B cell (primary cell): Measurements from ENCODE around the gene TULP3. TPM values are rescaled to one million over a fixed set of nuclear protein-coding genes. Genes with fewer than 3 reads are reported as not detected.

ENCODE experiments used
- ATAC-seq: fragments of 200-7000 bp; cut with Tn5 transposase; one replicate; pipeline ENCODE4 v1.10.0; 2021; ENCODE audit warnings: low read depth, mild to moderate bottlenecking, moderate number of reproducible peaks, moderate library complexity
- CTCF ChIA-PET: fragments of 350-600 bp; sonication (Branson Sonifier 250); formaldehyde crosslinking; loops from one replicate; lab custom pipeline; 2021; ENCODE audit warnings: antibody characterized with exemption, inconsistent platforms; lab: Charles Lee
- POLR2A ChIA-PET: fragments of 350-600 bp; sonication (Branson Sonifier 250); formaldehyde crosslinking; loops from one replicate; lab custom pipeline; 2021; ENCODE audit warnings: antibody characterized with exemption; lab: Charles Lee
- DNase-seq: peaks from one replicate; pipeline ENCODE4 v3.0.0; 2013
- H2AFZ ChIP-seq: 2 replicates; pipeline ENCODE4 v1.6.1; 2012; ENCODE audit warnings: mild to moderate bottlenecking, low read depth, low read length; ENCODE audit not compliant: insufficient read depth, poor library complexity, severe bottlenecking
- H3K27ac ChIP-seq, 2 donors: 1 replicate in 1 of 2; 2 replicates in 1 of 2; pipeline ENCODE4 v1.5.1; 2012 to 2013; ENCODE audit warnings: low read length in 2 of 2, mild to moderate bottlenecking in 2 of 2, moderate library complexity in 1 of 2
- H3K27me3 ChIP-seq, 4 experiments: fragments of 200-600 bp in 1 of 4; sonication (generic) in 1 of 4; replicated peaks in 1 of 4; 1 replicate in 2 of 4; 2 replicates in 2 of 4; pipeline versions ENCODE4 v1.6.1 to v1.7.0; 2013 to 2016; ENCODE audit warnings: low read length in 3 of 4, mild to moderate bottlenecking in 2 of 4, mixed read lengths in 1 of 4, moderate library complexity in 1 of 4; ENCODE audit not compliant: insufficient read depth in 4 of 4, control insufficient read depth in 3 of 4; ENCODE audit errors: control extremely low read depth in 1 of 4
- H3K36me3 ChIP-seq, 2 experiments: replicated peaks in 1 of 2; 1 replicate in 1 of 2; 2 replicates in 1 of 2; pipeline versions ENCODE4 v1.6.1 to v1.7.1; 2013; ENCODE audit warnings: low read length in 1 of 2; ENCODE audit not compliant: insufficient read depth in 2 of 2, control insufficient read depth in 1 of 2; ENCODE audit errors: control extremely low read depth in 1 of 2, extremely low read depth in 1 of 2
- H3K4me1 ChIP-seq, 2 donors: fragments of 200-600 bp in 1 of 2; sonication (generic) in 1 of 2; 1 replicate in 1 of 2; 2 replicates in 1 of 2; pipeline versions ENCODE4 v1.5.1 to v1.6.1; 2013 to 2017; ENCODE audit warnings: low read length in 2 of 2; ENCODE audit not compliant: control insufficient read depth in 2 of 2, insufficient read depth in 2 of 2
- H3K4me2 ChIP-seq: replicated peaks from 2 replicates; pipeline ENCODE3; 2012; ENCODE audit warnings: mild to moderate bottlenecking, low read depth, low read length; ENCODE audit not compliant: poor library complexity, severe bottlenecking
- H3K4me3 ChIP-seq, 5 experiments: fragments of 200-600 bp in 1 of 5; sonication (generic) in 1 of 5; 1 replicate in 3 of 5; 2 replicates in 2 of 5; pipeline versions ENCODE4 v1.5.1 to v1.7.0; 2011 to 2016; ENCODE audit warnings: low read length in 4 of 5, mild to moderate bottlenecking in 4 of 5, low read depth in 2 of 5, control low read depth in 1 of 5, moderate library complexity in 1 of 5; ENCODE audit not compliant: insufficient read depth in 1 of 5; ENCODE audit errors: control extremely low read depth in 1 of 5, extremely low read depth in 1 of 5
- H3K79me2 ChIP-seq: fragments of 200-600 bp; sonication (generic); one replicate; pipeline ENCODE4 v1.6.0; 2016; ENCODE audit warnings: low read length; ENCODE audit not compliant: control insufficient read depth, insufficient read depth
- H3K9ac ChIP-seq: fragments of 200-600 bp; sonication (generic); 2 replicates; pipeline ENCODE4 v1.6.1; 2017; ENCODE audit warnings: mild to moderate bottlenecking, low read length, moderate library complexity
- H3K9me3 ChIP-seq, 3 donors: one replicate each; pipeline versions ENCODE4 v1.6.1 to v1.7.1; 2013; ENCODE audit warnings: low read length in 2 of 3; ENCODE audit not compliant: control insufficient read depth in 2 of 3, insufficient read depth in 1 of 3; ENCODE audit errors: control extremely low read depth in 1 of 3
- H4K20me1 ChIP-seq: 2 replicates; pipeline ENCODE4 v1.6.0; 2012; ENCODE audit warnings: mild to moderate bottlenecking, low read length; ENCODE audit not compliant: insufficient read depth, control insufficient read depth, poor library complexity, severe bottlenecking
- H3K27ac Mint-ChIP-seq: one replicate; pipeline ENCODE4 v1.8.0; 2021; ENCODE audit warnings: mixed read lengths
- H3K27me3 Mint-ChIP-seq: one replicate; pipeline ENCODE4 v1.8.0; 2021; ENCODE audit warnings: mixed read lengths
- H3K4me1 Mint-ChIP-seq: one replicate; pipeline ENCODE4 v1.8.0; 2021; ENCODE audit warnings: mixed read lengths
- H3K4me3 Mint-ChIP-seq: one replicate; pipeline ENCODE4 v1.8.0; 2021; ENCODE audit warnings: mixed read lengths
- H3K9me3 Mint-ChIP-seq: one replicate; pipeline ENCODE4 v1.8.0; 2022; ENCODE audit warnings: mixed read lengths; ENCODE audit not compliant: insufficient read depth
- EZH2 ChIP-seq: IDR thresholded peaks from 2 replicates; pipeline ENCODE4 v1.6.1; 2012; ENCODE audit warnings: borderline replicate concordance, low read depth, mild to moderate bottlenecking, moderate library complexity, low read length; ENCODE audit not compliant: insufficient read depth, poor library complexity, severe bottlenecking
- WGBS: methylation state at CpG from one replicate; pipeline ENCODE4 v1.1.5; 2013; ENCODE audit warnings: missing lambda C conversion rate; ENCODE audit not compliant: insufficient coverage; 5-methylcytosine and 5-hydroxymethylcytosine counted together
- intact Hi-C: fragments of 100-400 bp; cut with micrococcal nuclease; formaldehyde crosslinking; loops from one replicate; pipeline ENCODE4 v1.10.0; 2022
- polyA plus RNA-seq: library from polyadenylated mRNA; depleted of rRNA; stranded (reverse); fragments of >200 nt; gene quantifications from 2 replicates; pipeline ENCODE4 v1.2.3, GENCODE V29; 2012
- total RNA-seq, 2 donors: library from RNA; stranded (reverse); fragments of 120-200 nt in 1 of 2; gene quantifications; 1 replicate in 1 of 2; 2 replicates in 1 of 2; pipeline versions ENCODE4 v1.2.3 to v1.2.4, GENCODE V29; 2013 to 2022
- TF ChIP-seq, protein P1 (sequence below): fragments of 200-600 bp; IDR thresholded peaks from one replicate; pipeline ENCODE4 v1.8.0; 2022; ENCODE audit warnings: antibody characterized with exemption, mild to moderate bottlenecking

Gene TULP3
- total and polyA plus RNA-seq, 2 donors (not counting 1 experiment from before 2014, with no cell fraction given) = 8.3 to 9.2 TPM

DNA sequence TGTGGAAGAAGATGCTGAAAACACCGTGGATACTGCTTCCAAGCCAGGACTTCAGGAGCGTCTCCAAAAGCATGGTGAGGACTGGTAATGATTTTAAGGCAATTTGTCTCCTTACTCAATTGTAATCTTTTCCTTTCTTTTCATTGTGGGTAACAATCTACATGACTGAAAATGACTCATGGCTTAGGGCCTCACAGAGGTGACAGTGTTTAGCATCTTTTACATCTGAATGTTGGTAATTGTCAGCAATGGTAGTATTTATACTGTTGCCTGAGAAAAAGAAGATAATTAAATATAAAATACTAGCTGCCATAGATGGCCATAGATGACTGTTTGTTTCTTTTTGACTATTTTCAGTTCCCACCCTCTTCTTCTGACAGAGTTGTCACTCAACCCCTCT is 31.6 kb downstream of the TULP3 start:
- DNase-seq = no peak
- H3K9me3 ChIP-seq = no peaks in the 10 kb centered on the region
- Mint-ChIP-seq H3K27ac (no peak overlapping the region), H3K9me3 (no peaks in the 10 kb centered on the region), H3K4me3 (no peak overlapping the region), H3K27me3 (no peaks in the 10 kb centered on the region), H3K4me1 (peaks cover 2% of the 10 kb centered on the region)
- no peak overlapping the region for H3K4me2 ChIP-seq
- H3K4me3 ChIP-seq = no peak overlapping the region
- H3K36me3 ChIP-seq = peaks cover 2 to 20% of the 10 kb centered on the region in 2 experiments
- H3K4me1 ChIP-seq = no peaks in the 10 kb centered on the region
- TF ChIP-seq, protein P1, sequence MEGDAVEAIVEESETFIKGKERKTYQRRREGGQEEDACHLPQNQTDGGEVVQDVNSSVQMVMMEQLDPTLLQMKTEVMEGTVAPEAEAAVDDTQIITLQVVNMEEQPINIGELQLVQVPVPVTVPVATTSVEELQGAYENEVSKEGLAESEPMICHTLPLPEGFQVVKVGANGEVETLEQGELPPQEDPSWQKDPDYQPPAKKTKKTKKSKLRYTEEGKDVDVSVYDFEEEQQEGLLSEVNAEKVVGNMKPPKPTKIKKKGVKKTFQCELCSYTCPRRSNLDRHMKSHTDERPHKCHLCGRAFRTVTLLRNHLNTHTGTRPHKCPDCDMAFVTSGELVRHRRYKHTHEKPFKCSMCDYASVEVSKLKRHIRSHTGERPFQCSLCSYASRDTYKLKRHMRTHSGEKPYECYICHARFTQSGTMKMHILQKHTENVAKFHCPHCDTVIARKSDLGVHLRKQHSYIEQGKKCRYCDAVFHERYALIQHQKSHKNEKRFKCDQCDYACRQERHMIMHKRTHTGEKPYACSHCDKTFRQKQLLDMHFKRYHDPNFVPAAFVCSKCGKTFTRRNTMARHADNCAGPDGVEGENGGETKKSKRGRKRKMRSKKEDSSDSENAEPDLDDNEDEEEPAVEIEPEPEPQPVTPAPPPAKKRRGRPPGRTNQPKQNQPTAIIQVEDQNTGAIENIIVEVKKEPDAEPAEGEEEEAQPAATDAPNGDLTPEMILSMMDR = no peak
- TF ChIP-seq EZH2 = no peak
- no peaks in the 10 kb centered on the region for H3K79me2 ChIP-seq
- WGBS = 100% methylated on average over 1 of the region's 2 CpGs
- no peak for ATAC-seq
- ChIA-PET POLR2A (no interaction called here), CTCF (interaction anchor here (0.6 kb wide), 1 partner anchor 19 kb away, joined by 3 read pairs; no protein-coding TSS in a partner anchor)
- no peak overlapping the region for H2AFZ ChIP-seq
- no peaks in the 10 kb centered on the region for H4K20me1 ChIP-seq
- H3K27me3 ChIP-seq = no peaks in the 10 kb centered on the region
- H3K27ac ChIP-seq = no peak overlapping the region
- intact Hi-C loops = no loop called here
- no peak overlapping the region for H3K9ac ChIP-seq

DNA sequence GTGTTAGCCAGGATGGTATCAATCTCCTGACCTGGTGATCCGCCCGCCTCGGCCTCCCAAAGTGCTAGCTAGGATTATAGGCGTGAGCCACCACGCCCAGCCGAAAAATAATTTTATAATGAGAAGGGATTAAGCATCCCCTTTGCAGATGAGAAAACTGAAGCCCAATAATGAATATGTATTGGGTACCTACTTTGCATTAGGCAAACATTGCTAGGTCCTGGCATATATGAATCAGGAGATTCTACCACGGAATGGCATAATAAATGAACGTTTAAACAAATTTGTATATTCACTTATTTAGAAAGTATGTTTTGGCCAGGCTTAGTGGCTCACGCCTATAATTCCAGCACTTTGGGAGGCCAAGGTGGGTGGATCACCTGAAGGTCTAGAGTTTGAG is 32.4 kb downstream of the TULP3 start:
- H2AFZ ChIP-seq = no peak overlapping the region
- POLR2A ChIA-PET = no interaction called here
- Mint-ChIP-seq H3K9me3 (no peaks in the 10 kb centered on the region), H3K27ac (no peak overlapping the region), H3K4me3 (no peak overlapping the region), H3K4me1 (peaks cover 2% of the 10 kb centered on the region), H3K27me3 (no peaks in the 10 kb centered on the region)
- ATAC-seq (no peak), DNase-seq (no peak)
- no peaks in the 10 kb centered on the region for H3K27me3 ChIP-seq
- H4K20me1 ChIP-seq = no peaks in the 10 kb centered on the region
- TF ChIP-seq EZH2 = no peak
- TF ChIP-seq, protein P1 = no peak
- intact Hi-C loops = no loop called here
- H3K79me2 ChIP-seq = no peaks in the 10 kb centered on the region
- H3K36me3 ChIP-seq = peaks cover 2 to 20% of the 10 kb centered on the region in 2 experiments
- no peaks in the 10 kb centered on the region for H3K4me1 ChIP-seq
- no peaks in the 10 kb centered on the region for H3K9me3 ChIP-seq
- no peak overlapping the region for H3K9ac ChIP-seq
- no peak overlapping the region for H3K4me2 ChIP-seq
- WGBS = 97% methylated on average over 4 of the region's 9 CpGs
- H3K4me3 ChIP-seq = no peak overlapping the region
- CTCF ChIA-PET = no interaction called here
- no peak overlapping the region for H3K27ac ChIP-seq
